ENCODE data around the gene XCL2. TPM values are rescaled to one million over a fixed set of nuclear protein-coding genes. Genes with fewer than 3 reads are reported as not detected.

Gene XCL2
- total and polyA plus RNA-seq, 10 of the 15 experiments (the other 5 are each of a cell fraction or from before 2014, with no cell fraction given), result 0.50 to 299 (median 4.8) TPM

DNA sequence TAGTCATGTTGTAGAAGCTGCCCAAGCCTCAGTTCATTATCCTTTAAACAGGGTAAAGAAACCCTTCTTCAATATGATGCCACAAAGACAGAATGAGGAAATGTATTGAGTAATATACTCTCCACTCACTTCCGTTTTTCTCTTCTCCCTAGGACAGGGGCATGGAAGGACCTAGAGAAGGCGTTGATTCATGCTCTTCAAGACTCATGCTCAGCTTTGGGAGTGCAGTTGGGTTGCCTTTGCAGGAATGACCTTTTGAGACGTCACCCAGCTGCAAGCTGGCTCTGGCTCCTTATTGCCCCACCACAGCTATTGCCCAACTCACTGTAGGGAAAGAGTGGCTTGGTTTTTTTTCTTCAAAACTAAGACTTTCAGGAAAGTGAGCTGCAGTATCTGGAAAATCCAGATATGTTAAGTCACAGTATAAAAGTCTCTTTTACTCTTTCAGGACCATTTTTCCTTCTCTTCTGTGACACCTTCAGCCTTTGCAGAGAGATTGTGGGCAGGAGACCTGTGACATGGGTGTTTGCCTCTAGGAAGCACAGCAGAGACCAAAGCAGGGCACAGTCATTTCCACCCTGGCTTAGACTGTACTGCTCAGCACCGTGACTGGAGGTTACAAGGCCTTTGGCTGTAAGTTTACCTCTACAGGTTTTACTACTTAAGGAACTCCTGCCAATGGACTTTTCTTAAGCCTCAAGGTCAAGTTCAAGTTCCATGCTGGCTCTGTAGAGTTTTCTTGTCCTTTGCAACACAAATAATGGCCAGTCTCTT lies 39.5 kb downstream of the XCL2 start (continued):
- TF ChIP-seq, protein P1, sequence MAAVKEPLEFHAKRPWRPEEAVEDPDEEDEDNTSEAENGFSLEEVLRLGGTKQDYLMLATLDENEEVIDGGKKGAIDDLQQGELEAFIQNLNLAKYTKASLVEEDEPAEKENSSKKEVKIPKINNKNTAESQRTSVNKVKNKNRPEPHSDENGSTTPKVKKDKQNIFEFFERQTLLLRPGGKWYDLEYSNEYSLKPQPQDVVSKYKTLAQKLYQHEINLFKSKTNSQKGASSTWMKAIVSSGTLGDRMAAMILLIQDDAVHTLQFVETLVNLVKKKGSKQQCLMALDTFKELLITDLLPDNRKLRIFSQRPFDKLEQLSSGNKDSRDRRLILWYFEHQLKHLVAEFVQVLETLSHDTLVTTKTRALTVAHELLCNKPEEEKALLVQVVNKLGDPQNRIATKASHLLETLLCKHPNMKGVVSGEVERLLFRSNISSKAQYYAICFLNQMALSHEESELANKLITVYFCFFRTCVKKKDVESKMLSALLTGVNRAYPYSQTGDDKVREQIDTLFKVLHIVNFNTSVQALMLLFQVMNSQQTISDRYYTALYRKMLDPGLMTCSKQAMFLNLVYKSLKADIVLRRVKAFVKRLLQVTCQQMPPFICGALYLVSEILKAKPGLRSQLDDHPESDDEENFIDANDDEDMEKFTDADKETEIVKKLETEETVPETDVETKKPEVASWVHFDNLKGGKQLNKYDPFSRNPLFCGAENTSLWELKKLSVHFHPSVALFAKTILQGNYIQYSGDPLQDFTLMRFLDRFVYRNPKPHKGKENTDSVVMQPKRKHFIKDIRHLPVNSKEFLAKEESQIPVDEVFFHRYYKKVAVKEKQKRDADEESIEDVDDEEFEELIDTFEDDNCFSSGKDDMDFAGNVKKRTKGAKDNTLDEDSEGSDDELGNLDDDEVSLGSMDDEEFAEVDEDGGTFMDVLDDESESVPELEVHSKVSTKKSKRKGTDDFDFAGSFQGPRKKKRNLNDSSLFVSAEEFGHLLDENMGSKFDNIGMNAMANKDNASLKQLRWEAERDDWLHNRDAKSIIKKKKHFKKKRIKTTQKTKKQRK (IDR thresholded peaks at IDR 0.05; ENCODE audit: low read depth, low read length), result no peak
- peak; percentile 43; the same call in 1 of the 2 replicates for TF ChIP-seq BCL11A (IDR thresholded peaks at IDR 0.05; ENCODE audit: low read depth, low read length)
- TF ChIP-seq NBN (IDR thresholded peaks at IDR 0.05), result no peak
- no peak for TF ChIP-seq SMAD5 (IDR thresholded peaks at IDR 0.05; ENCODE audit: low read depth)
- no peak for TF ChIP-seq PAX8 (IDR thresholded peaks at IDR 0.05)
- no peak for TF ChIP-seq RELA (IDR thresholded peaks at IDR 0.05; ENCODE audit: borderline replicate concordance, partially characterized antibody)
- TF ChIP-seq MTA3 (IDR thresholded peaks at IDR 0.05; ENCODE audit: borderline replicate concordance, low read length), result no peak
- TF ChIP-seq NR2C2 (IDR thresholded peaks at IDR 0.05; ENCODE audit: borderline replicate concordance, control insufficient read depth, insufficient read length, low read depth), result no peak
- TF ChIP-seq, protein P2, sequence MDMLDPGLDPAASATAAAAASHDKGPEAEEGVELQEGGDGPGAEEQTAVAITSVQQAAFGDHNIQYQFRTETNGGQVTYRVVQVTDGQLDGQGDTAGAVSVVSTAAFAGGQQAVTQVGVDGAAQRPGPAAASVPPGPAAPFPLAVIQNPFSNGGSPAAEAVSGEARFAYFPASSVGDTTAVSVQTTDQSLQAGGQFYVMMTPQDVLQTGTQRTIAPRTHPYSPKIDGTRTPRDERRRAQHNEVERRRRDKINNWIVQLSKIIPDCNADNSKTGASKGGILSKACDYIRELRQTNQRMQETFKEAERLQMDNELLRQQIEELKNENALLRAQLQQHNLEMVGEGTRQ (IDR thresholded peaks at IDR 0.05; ENCODE audit: borderline replicate concordance, low read depth, low read length), result no peak
- TF ChIP-seq, protein P3, sequence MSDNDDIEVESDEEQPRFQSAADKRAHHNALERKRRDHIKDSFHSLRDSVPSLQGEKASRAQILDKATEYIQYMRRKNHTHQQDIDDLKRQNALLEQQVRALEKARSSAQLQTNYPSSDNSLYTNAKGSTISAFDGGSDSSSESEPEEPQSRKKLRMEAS (IDR thresholded peaks at IDR 0.05; ENCODE audit: low read depth, low read length), result no peak
- no peak; the same call in 1 of the 2 replicates for TF ChIP-seq GATAD2B (conservative IDR thresholded peaks at IDR 0.05; ENCODE audit: low read depth)
- no peak for TF ChIP-seq KAT2A (conservative IDR thresholded peaks at IDR 0.05; ENCODE audit: control insufficient read depth, low read depth, low read length)
- no peak for TF ChIP-seq CBFB (IDR thresholded peaks at IDR 0.05; ENCODE audit: low read depth)
- TF ChIP-seq, protein P4, sequence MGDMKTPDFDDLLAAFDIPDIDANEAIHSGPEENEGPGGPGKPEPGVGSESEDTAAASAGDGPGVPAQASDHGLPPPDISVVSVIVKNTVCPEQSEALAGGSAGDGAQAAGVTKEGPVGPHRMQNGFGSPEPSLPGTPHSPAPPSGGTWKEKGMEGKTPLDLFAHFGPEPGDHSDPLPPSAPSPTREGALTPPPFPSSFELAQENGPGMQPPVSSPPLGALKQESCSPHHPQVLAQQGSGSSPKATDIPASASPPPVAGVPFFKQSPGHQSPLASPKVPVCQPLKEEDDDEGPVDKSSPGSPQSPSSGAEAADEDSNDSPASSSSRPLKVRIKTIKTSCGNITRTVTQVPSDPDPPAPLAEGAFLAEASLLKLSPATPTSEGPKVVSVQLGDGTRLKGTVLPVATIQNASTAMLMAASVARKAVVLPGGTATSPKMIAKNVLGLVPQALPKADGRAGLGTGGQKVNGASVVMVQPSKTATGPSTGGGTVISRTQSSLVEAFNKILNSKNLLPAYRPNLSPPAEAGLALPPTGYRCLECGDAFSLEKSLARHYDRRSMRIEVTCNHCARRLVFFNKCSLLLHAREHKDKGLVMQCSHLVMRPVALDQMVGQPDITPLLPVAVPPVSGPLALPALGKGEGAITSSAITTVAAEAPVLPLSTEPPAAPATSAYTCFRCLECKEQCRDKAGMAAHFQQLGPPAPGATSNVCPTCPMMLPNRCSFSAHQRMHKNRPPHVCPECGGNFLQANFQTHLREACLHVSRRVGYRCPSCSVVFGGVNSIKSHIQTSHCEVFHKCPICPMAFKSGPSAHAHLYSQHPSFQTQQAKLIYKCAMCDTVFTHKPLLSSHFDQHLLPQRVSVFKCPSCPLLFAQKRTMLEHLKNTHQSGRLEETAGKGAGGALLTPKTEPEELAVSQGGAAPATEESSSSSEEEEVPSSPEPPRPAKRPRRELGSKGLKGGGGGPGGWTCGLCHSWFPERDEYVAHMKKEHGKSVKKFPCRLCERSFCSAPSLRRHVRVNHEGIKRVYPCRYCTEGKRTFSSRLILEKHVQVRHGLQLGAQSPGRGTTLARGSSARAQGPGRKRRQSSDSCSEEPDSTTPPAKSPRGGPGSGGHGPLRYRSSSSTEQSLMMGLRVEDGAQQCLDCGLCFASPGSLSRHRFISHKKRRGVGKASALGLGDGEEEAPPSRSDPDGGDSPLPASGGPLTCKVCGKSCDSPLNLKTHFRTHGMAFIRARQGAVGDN (IDR thresholded peaks at IDR 0.05), result no peak
- TF ChIP-seq ZNF217 (IDR thresholded peaks at IDR 0.05), result no peak
- no peak for TF ChIP-seq ZZZ3 (IDR thresholded peaks at IDR 0.05; ENCODE audit: control insufficient read depth, insufficient read length, low read depth)
- TF ChIP-seq EED (IDR thresholded peaks at IDR 0.05; ENCODE audit: low read depth), result no peak
- TF ChIP-seq EGR1 (IDR thresholded peaks at IDR 0.05; ENCODE audit: borderline replicate concordance in 1 of 2, low read depth in 2 of 2, low read length in 2 of 2), result 0 out of 3 replicates have a peak, but pooled peaks of 1 of the 2 experiments have one; percentile 10
- no peak for TF ChIP-seq SP1 (IDR thresholded peaks at IDR 0.05; ENCODE audit: low read depth, low read length)
- no peak for TF ChIP-seq BACH1 (IDR thresholded peaks at IDR 0.05; ENCODE audit: borderline replicate concordance)
- TF ChIP-seq SREBF2 (IDR thresholded peaks at IDR 0.05; ENCODE audit: low read length), result no peak
- peak; percentile 32; the same call in 1 of the 2 replicates for TF ChIP-seq RUNX3 (IDR thresholded peaks at IDR 0.05; ENCODE audit: low read length)
- TF ChIP-seq ZNF274 (IDR thresholded peaks at IDR 0.05; ENCODE audit: insufficient read depth, insufficient read length), result no peak
- no peak for TF ChIP-seq SRF (IDR thresholded peaks at IDR 0.05; ENCODE audit: low read depth in 2 of 2, low read length in 2 of 2)
